AG10803 (cell line): ENCODE data around the gene CREB3L4.
A peak's percentile ranks its signal among the peaks of the same experiment; 100 is the strongest.
"Not testable (repeated sequence)": the region's sequence is repeated elsewhere in the genome, so short reads cannot be mapped to it uniquely, and the experiment has no call there.

Source experiments
- DNase-seq: peaks from one replicate; pipeline ENCODE4 v3.0.0; 2010; ENCODE audit warnings: low read depth
- H3K4me3 ChIP-seq: 2 replicates; pipeline ENCODE4 v1.5.1; 2011; ENCODE audit warnings: mild to moderate bottlenecking, low read length, control low read depth
- TF ChIP-seq, protein P1 (sequence below): conservative IDR thresholded peaks from 2 replicates; pipeline ENCODE4 v1.5.1; 2011; ENCODE audit warnings: mild to moderate bottlenecking, low read length, control low read depth, inconsistent platforms

Gene CREB3L4

DNA sequence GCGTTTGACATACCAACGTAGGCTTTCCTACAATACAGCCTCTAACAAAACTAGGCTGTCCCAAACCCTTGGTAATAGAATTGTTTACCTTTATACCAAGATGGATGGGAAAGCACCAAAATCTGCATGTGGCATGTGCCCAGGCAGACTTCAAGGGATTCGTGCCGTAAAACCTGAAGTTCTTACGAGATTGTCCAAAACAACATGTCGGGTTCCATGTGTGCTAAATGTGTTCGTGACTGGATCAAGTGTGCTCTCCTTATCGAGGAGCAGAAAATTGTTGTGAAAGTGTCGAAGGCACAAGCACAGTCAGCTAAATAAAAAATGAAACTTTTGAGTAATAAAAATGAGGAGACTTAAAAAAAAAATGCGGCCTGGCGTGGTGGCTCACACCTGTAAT, 27.9 kb downstream of the CREB3L4 start:
- TF ChIP-seq, protein P1, sequence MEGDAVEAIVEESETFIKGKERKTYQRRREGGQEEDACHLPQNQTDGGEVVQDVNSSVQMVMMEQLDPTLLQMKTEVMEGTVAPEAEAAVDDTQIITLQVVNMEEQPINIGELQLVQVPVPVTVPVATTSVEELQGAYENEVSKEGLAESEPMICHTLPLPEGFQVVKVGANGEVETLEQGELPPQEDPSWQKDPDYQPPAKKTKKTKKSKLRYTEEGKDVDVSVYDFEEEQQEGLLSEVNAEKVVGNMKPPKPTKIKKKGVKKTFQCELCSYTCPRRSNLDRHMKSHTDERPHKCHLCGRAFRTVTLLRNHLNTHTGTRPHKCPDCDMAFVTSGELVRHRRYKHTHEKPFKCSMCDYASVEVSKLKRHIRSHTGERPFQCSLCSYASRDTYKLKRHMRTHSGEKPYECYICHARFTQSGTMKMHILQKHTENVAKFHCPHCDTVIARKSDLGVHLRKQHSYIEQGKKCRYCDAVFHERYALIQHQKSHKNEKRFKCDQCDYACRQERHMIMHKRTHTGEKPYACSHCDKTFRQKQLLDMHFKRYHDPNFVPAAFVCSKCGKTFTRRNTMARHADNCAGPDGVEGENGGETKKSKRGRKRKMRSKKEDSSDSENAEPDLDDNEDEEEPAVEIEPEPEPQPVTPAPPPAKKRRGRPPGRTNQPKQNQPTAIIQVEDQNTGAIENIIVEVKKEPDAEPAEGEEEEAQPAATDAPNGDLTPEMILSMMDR, result no peak
- no peak for DNase-seq
- no peak overlapping the region for H3K4me3 ChIP-seq

DNA sequence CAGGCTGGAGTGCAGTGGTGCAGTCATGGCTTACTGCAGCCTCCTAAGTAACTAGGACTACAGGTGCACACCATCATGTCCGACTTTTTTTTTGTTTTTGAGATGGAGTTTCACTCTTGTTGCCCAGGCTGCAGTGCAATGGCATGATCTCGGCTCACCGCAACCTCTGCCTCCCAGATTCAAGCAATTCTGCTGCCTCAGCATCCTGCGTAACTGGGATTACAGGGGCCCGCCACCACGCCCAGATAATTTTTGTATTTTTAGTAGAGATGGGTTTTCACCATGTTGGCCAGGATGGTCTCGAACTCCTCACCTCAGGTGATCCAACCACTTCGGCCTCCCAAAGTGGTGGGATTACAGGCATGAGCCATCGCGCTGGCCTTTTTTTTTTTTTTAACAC, 29.2 kb downstream of the CREB3L4 start:
- DNase-seq, H3K4me3 ChIP-seq: not testable (repeated sequence)

DNA sequence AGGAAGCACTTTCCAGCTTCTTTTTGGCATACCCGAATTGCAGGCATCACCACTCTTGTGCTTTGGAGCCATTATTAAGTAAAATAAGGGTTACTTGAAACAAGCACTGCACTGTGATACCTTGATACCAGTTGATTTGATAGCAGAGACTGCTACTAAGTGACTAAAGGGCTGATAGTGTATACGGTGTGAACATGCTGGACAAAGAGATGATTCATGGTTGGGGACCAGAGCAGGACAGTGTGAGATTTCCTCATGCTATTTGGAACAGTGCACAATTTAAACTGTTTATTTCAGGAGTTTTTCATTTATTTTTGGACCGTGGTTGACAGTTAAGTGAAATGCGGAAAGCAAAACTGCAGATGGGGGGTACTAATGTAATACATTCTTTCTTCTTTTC, 32.7 kb downstream of the CREB3L4 start:
- DNase-seq, result no peak

DNA sequence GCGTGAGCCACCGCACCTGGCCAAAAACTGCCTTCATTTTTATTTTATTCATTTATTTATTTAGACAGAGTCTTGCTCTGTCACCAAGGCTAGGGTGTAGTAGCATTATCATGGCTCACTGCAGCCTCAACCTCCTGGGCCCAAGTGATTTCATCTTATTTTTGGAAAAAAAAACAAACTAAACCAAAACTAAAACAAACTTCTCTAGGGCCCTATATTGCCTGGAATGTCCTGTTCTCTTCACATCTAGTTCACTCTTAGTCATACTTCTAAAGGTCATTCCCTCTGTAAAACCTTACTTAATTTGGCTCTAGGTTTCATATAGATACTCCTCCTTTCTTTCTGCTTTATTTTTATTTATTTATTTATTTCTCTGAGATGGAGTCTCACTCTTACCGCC, 38.4 kb downstream of the CREB3L4 start:
- TF ChIP-seq, protein P1, result no peak
- DNase-seq, result no peak
- no peak overlapping the region for H3K4me3 ChIP-seq

More for the DNA sequence above, 32.7 kb downstream of the CREB3L4 start:
- no peak overlapping the region for H3K4me3 ChIP-seq
- TF ChIP-seq, protein P1, result no peak

DNA sequence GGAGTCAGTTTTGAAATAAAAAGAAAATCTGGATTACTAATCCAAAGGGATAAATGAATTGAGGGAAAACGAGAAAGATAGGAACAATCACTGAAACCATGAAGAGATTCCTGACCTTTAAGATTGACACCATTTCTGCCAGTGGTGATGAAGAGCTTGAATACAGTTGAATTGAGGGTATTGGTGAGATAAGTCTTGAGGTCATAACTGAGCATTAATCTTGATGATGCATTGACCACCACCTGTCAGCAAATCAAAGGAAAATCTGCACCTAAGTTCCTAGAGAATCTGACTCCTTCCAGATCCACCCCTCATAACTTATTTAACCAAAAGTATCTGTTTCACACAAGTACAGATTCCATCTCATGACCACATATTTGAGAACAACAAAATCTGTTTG, 44.4 kb downstream of the CREB3L4 start:
- TF ChIP-seq, protein P1, result no peak
- no peak for DNase-seq
- H3K4me3 ChIP-seq, result no peak overlapping the region

DNA sequence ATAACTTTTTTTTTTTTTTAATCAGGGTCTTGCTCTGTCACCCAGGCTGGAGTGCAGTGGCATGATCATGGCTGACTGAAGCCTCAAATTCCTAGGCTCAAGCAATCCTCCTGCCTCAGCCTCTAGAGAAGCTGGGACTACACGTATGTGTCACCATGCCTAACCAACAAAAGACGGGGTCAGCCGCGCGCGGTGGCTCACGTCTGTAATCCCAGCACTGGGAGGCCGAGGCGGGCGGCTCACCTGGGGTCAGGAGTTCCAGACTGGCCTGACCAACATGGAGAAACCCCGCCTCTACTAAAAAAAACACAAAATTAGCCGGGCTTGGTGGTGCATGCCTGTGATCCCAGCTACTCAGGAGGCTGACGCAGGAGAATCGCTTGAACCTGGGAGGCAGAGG, 44.8 kb downstream of the CREB3L4 start:
- not testable (repeated sequence) for DNase-seq, H3K4me3 ChIP-seq

DNA sequence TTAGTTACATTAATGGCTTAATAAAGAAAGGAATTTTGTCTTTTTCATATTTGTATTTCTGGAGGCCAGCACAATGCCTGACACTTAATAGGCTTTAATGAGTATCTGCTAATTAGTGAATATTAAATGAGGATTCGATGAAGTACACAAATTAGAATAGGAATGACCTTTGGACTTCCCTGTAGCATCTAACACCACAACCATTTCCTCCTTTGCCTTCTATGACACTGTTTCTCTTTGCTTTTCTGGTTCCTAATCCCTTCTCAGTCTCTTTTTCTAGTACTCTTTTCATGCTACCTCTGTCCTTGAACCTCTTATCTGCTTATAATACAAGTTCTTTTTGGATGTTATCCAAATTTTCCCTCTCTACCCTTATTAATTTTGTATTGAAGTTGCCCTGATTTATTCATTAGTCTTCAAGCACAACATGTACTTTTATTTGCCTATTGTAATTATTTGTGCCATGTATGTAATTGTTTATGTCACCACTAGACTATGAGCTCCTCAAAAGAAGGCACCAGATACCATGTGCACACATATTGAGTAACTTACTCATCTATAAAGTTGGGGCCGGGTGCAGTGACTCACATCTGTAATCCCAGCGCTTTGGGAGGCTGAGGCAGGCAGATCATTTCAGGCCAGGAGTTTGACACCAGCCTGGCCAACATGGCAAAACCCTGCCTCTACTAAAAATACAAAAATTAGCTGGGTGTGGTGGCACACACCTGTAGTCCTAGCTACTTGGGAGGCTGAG, 46.6 kb downstream of the CREB3L4 start:
- no peak overlapping the region for H3K4me3 ChIP-seq
- TF ChIP-seq, protein P1, result no peak
- peak; percentile 48 for DNase-seq

DNA sequence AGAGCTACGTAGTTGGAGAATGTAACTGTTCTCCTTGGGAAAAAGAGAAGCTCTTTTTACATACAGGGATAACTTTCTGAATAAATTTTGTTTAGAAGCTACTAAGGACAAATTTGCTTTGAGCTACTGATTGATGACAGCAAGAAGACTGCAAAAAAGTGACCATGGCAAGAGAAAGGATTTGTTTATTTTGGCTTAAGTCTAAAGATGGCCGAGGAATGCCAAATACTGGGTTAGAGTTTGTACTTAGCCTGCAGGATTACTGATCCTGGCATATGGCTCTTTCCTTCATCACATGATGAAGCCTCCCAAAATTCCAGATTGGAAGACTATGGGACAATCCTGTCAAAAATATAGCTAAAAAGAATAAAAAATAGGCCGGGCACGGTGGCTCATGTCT, 51.6 kb downstream of the CREB3L4 start:
- TF ChIP-seq, protein P1, result no peak
- H3K4me3 ChIP-seq, result no peak overlapping the region
- no peak for DNase-seq
